ENCODE measurements around the gene TGFBR2. TPM values are rescaled to one million over a fixed set of nuclear protein-coding genes. Genes with fewer than 3 reads are reported as not detected.

TGFBR2 gene
- total and polyA plus RNA-seq, 2 experiments from 2014 or later: 4.7 to 13.0 TPM

- Histone ChIP-seq H3F3A (replicated peaks; ENCODE audit: low read depth) (no peaks in the 10 kb centered on the region), H3K79me2 (replicated peaks; ENCODE audit: insufficient read depth) (no peaks in the 10 kb centered on the region), H3K4me1 (ENCODE audit: insufficient read depth) (peaks cover 25% of the 10 kb centered on the region), H3K36me3 (ENCODE audit: insufficient read depth) (peaks cover 4% of the 10 kb centered on the region), H4K20me1 (replicated peaks; ENCODE audit: insufficient read depth) (no peaks in the 10 kb centered on the region), H2AFZ (no peak overlapping the region), H3K9me2 (ENCODE audit: insufficient read depth) (peaks cover 12% of the 10 kb centered on the region; the same call in 1 of the 2 replicates), H3K4me2 (no peak overlapping the region), H3K27me3 (ENCODE audit: insufficient read depth) (no peaks in the 10 kb centered on the region), H3K4me3 (no peak overlapping the region), H3K27ac (ENCODE audit: low read depth) (no peak overlapping the region)
- ATAC-seq (no peak), DNase-seq (ENCODE audit: low spot score) (no peak)
- H3K4me1 Mint-ChIP-seq: peaks cover 30% of the 10 kb centered on the region
- H3K27me3 Mint-ChIP-seq (ENCODE audit: insufficient read depth, low read depth, poor library complexity): no peaks in the 10 kb centered on the region
- H3K36me3 Mint-ChIP-seq (ENCODE audit: low read depth): peaks cover 48% of the 10 kb centered on the region
- peaks cover 39% of the 10 kb centered on the region for H3K9me3 Mint-ChIP-seq
- H3K4me3 Mint-ChIP-seq: no peak overlapping the region
- no peak overlapping the region for H3K27ac Mint-ChIP-seq
- TF ChIP-seq ZNF331 (CRISPR knock-in tag; IDR thresholded peaks at IDR 0.05; ENCODE audit: low read depth): no peak
Observed at GRCh38 chr3:30700702-30701321, 94.4 kb downstream of the TGFBR2 start.

DNA sequence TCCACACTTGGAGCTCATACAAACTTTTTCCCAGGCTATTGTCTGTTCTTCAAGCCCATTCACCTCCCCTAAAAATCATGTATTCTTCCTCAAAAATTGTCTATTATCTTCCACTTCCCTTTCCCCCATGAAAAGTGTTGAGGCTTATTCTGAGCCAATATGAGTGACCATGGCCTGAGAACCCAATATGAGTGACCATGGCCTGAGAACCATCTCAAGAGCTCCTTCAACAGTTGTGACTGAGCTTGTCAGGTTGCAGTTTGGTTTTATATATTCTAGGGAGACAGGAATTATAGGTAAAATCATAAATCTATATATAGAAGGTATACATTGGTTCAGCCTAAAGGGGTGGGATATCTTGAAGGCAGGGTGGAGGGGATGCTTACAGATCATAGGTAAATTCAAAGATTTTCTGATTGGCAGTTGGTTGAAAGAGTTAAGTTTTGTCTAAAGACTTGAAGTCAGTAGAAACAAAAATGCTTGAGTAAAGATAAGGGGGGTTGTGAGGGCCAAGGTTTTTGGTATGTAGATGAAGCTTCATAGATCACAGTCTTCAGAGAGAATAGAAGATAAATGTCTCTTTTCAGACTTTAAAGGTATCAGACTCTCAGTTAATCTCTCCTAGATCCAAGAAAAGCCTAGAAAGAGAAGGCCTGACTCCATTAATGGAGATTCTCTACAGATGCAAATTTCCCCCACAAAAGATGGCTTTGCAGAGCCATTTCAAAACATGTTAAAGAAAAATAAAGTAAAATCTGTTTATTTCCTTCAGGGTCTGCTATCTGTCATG, 95.8 kb downstream of the TGFBR2 start:
- H3K4me2 ChIP-seq: no peak overlapping the region
- H3K4me3 Mint-ChIP-seq: no peak overlapping the region
- no peaks in the 10 kb centered on the region for H3K27me3 ChIP-seq (ENCODE audit: insufficient read depth)
- H3K27me3 Mint-ChIP-seq (ENCODE audit: insufficient read depth, low read depth, poor library complexity): no peaks in the 10 kb centered on the region
- no peak overlapping the region for H3K27ac ChIP-seq (ENCODE audit: low read depth)
- H2AFZ ChIP-seq: no peak overlapping the region
- peaks cover 4% of the 10 kb centered on the region for H3K36me3 ChIP-seq (ENCODE audit: insufficient read depth)
- no peak for DNase-seq (ENCODE audit: low spot score)
- H3F3A ChIP-seq (replicated peaks; ENCODE audit: low read depth): no peaks in the 10 kb centered on the region
- no peaks in the 10 kb centered on the region for H3K79me2 ChIP-seq (replicated peaks; ENCODE audit: insufficient read depth)
- H3K27ac Mint-ChIP-seq: no peak overlapping the region
- H3K9me2 ChIP-seq (ENCODE audit: insufficient read depth): peaks cover 12% of the 10 kb centered on the region; the same call in 1 of the 2 replicates
- peaks cover 14% of the 10 kb centered on the region for H3K4me1 ChIP-seq (ENCODE audit: insufficient read depth)
- H3K9me3 Mint-ChIP-seq: peaks cover 52% of the 10 kb centered on the region
- no peak for ATAC-seq
- peaks cover 16% of the 10 kb centered on the region for H3K4me1 Mint-ChIP-seq
- H3K4me3 ChIP-seq: no peak overlapping the region
- peaks cover 58% of the 10 kb centered on the region for H3K36me3 Mint-ChIP-seq (ENCODE audit: low read depth)
- no peak for TF ChIP-seq EZH2 (IDR thresholded peaks at IDR 0.05; ENCODE audit: low read depth, unreplicated experiment)
- no peak for TF ChIP-seq POLR2AphosphoS5 (IDR thresholded peaks at IDR 0.05; ENCODE audit: low read depth)
- H4K20me1 ChIP-seq (replicated peaks; ENCODE audit: insufficient read depth): no peaks in the 10 kb centered on the region

- peaks cover 12% of the 10 kb centered on the region; the same call in 1 of the 2 replicates for H3K9me2 ChIP-seq (ENCODE audit: insufficient read depth)
- H3K9me3 Mint-ChIP-seq: peaks cover 53% of the 10 kb centered on the region
- peaks cover 57% of the 10 kb centered on the region for H3K36me3 Mint-ChIP-seq (ENCODE audit: low read depth)
- TF ChIP-seq STAT1 (IDR thresholded peaks at IDR 0.05; ENCODE audit: unreplicated experiment) (no peak), JUNB (IDR thresholded peaks at IDR 0.05; ENCODE audit: unreplicated experiment) (no peak), EZH2 (IDR thresholded peaks at IDR 0.05; ENCODE audit: low read depth, unreplicated experiment) (no peak), POLR2AphosphoS5 (IDR thresholded peaks at IDR 0.05; ENCODE audit: low read depth) (no peak), ZNF114 (CRISPR knock-in tag; IDR thresholded peaks at IDR 0.05) (no peak), CREB1 (CRISPR knock-in tag; IDR thresholded peaks at IDR 0.05; ENCODE audit: low read depth) (no peak), ETS1 (IDR thresholded peaks at IDR 0.05) (no peak)
- TF ChIP-seq, protein P1, sequence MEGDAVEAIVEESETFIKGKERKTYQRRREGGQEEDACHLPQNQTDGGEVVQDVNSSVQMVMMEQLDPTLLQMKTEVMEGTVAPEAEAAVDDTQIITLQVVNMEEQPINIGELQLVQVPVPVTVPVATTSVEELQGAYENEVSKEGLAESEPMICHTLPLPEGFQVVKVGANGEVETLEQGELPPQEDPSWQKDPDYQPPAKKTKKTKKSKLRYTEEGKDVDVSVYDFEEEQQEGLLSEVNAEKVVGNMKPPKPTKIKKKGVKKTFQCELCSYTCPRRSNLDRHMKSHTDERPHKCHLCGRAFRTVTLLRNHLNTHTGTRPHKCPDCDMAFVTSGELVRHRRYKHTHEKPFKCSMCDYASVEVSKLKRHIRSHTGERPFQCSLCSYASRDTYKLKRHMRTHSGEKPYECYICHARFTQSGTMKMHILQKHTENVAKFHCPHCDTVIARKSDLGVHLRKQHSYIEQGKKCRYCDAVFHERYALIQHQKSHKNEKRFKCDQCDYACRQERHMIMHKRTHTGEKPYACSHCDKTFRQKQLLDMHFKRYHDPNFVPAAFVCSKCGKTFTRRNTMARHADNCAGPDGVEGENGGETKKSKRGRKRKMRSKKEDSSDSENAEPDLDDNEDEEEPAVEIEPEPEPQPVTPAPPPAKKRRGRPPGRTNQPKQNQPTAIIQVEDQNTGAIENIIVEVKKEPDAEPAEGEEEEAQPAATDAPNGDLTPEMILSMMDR (conservative IDR thresholded peaks at IDR 0.05; ENCODE audit: low read depth in 2 of 2): no peak
- TF ChIP-seq, protein P2, sequence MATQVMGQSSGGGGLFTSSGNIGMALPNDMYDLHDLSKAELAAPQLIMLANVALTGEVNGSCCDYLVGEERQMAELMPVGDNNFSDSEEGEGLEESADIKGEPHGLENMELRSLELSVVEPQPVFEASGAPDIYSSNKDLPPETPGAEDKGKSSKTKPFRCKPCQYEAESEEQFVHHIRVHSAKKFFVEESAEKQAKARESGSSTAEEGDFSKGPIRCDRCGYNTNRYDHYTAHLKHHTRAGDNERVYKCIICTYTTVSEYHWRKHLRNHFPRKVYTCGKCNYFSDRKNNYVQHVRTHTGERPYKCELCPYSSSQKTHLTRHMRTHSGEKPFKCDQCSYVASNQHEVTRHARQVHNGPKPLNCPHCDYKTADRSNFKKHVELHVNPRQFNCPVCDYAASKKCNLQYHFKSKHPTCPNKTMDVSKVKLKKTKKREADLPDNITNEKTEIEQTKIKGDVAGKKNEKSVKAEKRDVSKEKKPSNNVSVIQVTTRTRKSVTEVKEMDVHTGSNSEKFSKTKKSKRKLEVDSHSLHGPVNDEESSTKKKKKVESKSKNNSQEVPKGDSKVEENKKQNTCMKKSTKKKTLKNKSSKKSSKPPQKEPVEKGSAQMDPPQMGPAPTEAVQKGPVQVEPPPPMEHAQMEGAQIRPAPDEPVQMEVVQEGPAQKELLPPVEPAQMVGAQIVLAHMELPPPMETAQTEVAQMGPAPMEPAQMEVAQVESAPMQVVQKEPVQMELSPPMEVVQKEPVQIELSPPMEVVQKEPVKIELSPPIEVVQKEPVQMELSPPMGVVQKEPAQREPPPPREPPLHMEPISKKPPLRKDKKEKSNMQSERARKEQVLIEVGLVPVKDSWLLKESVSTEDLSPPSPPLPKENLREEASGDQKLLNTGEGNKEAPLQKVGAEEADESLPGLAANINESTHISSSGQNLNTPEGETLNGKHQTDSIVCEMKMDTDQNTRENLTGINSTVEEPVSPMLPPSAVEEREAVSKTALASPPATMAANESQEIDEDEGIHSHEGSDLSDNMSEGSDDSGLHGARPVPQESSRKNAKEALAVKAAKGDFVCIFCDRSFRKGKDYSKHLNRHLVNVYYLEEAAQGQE (IDR thresholded peaks at IDR 0.05; ENCODE audit: unreplicated experiment): no peak
Observed at GRCh38 chr3:30702828-30703397, 96.5 kb downstream of the TGFBR2 start.

More at GRCh38 chr3:30702828-30703397, 96.5 kb downstream of the TGFBR2 start:
- Mint-ChIP-seq H3K4me3 (no peak overlapping the region), H3K27me3 (ENCODE audit: insufficient read depth, low read depth, poor library complexity) (no peaks in the 10 kb centered on the region), H3K27ac (no peak overlapping the region), H3K4me1 (peaks cover 13% of the 10 kb centered on the region)
- H3K79me2 ChIP-seq (replicated peaks; ENCODE audit: insufficient read depth): no peaks in the 10 kb centered on the region
- H4K20me1 ChIP-seq (replicated peaks; ENCODE audit: insufficient read depth): no peaks in the 10 kb centered on the region
- peaks cover 14% of the 10 kb centered on the region for H3K4me1 ChIP-seq (ENCODE audit: insufficient read depth)
- no peaks in the 10 kb centered on the region for H3F3A ChIP-seq (replicated peaks; ENCODE audit: low read depth)
- H3K27me3 ChIP-seq (ENCODE audit: insufficient read depth): no peaks in the 10 kb centered on the region
- DNase-seq (ENCODE audit: low spot score): no peak
- ATAC-seq: no peak
- H2AFZ ChIP-seq: no peak overlapping the region
- no peak overlapping the region for H3K4me2 ChIP-seq
- peaks cover 4% of the 10 kb centered on the region for H3K36me3 ChIP-seq (ENCODE audit: insufficient read depth)
- H3K27ac ChIP-seq (ENCODE audit: low read depth): no peak overlapping the region
- no peak overlapping the region for H3K4me3 ChIP-seq

Data from GM23338 (cell line).